ENCODE measurements around the gene KLF5.
A peak's percentile ranks its signal among the peaks of the same experiment; 100 is the strongest.
"Not testable (repeated sequence)": the region's sequence is repeated elsewhere in the genome, so short reads cannot be mapped to it uniquely, and the experiment has no call there.

The KLF5 gene

GRCh38 chr13:73081256-73081915 lies 22.6 kb downstream of the KLF5 start:
- DNase-seq (ENCODE audit: low read depth, low spot score): no peak
- peak overlapping the region; percentile 96 for H3K27ac ChIP-seq

- no peak for DNase-seq (ENCODE audit: low read depth, low spot score)
These were observed 23.7 kb downstream of the KLF5 start for GRCh38 chr13:73082471-73082870.

GRCh38 chr13:73082895-73083294 lies 24.1 kb downstream of the KLF5 start:
- DNase-seq (ENCODE audit: low read depth, low spot score): no peak
- H3K27ac ChIP-seq: peak overlapping the region; percentile 96

More at GRCh38 chr13:73082471-73082870, 23.7 kb downstream of the KLF5 start:
- H3K27ac ChIP-seq: peak overlapping the region; percentile 96

GRCh38 chr13:73088332-73088935 lies 29.6 kb downstream of the KLF5 start:
- no peak overlapping the region for H3K27ac ChIP-seq
- no peak for DNase-seq (ENCODE audit: low read depth, low spot score)

- peak overlapping the region; percentile 96 for H3K27ac ChIP-seq
These were observed 30.4 kb downstream of the KLF5 start for GRCh38 chr13:73089213-73089612.

GRCh38 chr13:73090116-73090822 lies 31.5 kb downstream of the KLF5 start:
- H3K27ac ChIP-seq: peak overlapping the region; percentile 96
- peak; percentile 81 for DNase-seq (ENCODE audit: low read depth, low spot score)

More at GRCh38 chr13:73089213-73089612, 30.4 kb downstream of the KLF5 start:
- no peak for DNase-seq (ENCODE audit: low read depth, low spot score)

- DNase-seq (ENCODE audit: low read depth, low spot score): no peak
- H3K27ac ChIP-seq: peak overlapping the region; percentile 96
These were observed 32.0 kb downstream of the KLF5 start for GRCh38 chr13:73090823-73091187.

GRCh38 chr13:73092829-73093228 lies 34.0 kb downstream of the KLF5 start:
- no peak overlapping the region for H3K27ac ChIP-seq
- DNase-seq (ENCODE audit: low read depth, low spot score): no peak

- H3K27ac ChIP-seq: peak overlapping the region; percentile 71
- DNase-seq (ENCODE audit: low read depth, low spot score): peak; percentile 50
These were observed 37.4 kb downstream of the KLF5 start for GRCh38 chr13:73096173-73096572.

- peak overlapping the region; percentile 71 for H3K27ac ChIP-seq
- DNase-seq (ENCODE audit: low read depth, low spot score): no peak
These were observed 37.8 kb downstream of the KLF5 start for GRCh38 chr13:73096638-73097037.

GRCh38 chr13:73100781-73101180 lies 42.0 kb downstream of the KLF5 start:
- not testable (repeated sequence) for DNase-seq (ENCODE audit: low read depth, low spot score); H3K27ac ChIP-seq

GRCh38 chr13:73101351-73102007 lies 42.7 kb downstream of the KLF5 start:
- DNase-seq (ENCODE audit: low read depth, low spot score): no peak

GRCh38 chr13:73103238-73103637 lies 44.4 kb downstream of the KLF5 start:
- DNase-seq (ENCODE audit: low read depth, low spot score): no peak
- no peak overlapping the region for H3K27ac ChIP-seq

More at GRCh38 chr13:73101351-73102007, 42.7 kb downstream of the KLF5 start:
- H3K27ac ChIP-seq: no peak overlapping the region

GRCh38 chr13:73106513-73107178 lies 47.8 kb downstream of the KLF5 start:
- DNase-seq (ENCODE audit: low read depth, low spot score): no peak
- peak overlapping the region; percentile 16 for H3K27ac ChIP-seq

- no peak for DNase-seq (ENCODE audit: low read depth, low spot score)
- peak overlapping the region; percentile 16 for H3K27ac ChIP-seq
These were observed 48.7 kb downstream of the KLF5 start for GRCh38 chr13:73107481-73107880.

GRCh38 chr13:73107970-73108369 lies 49.2 kb downstream of the KLF5 start:
- H3K27ac ChIP-seq: no peak overlapping the region
- no peak for DNase-seq (ENCODE audit: low read depth, low spot score)

GRCh38 chr13:73109288-73109899 lies 50.6 kb downstream of the KLF5 start:
- DNase-seq (ENCODE audit: low read depth, low spot score): no peak
- no peak overlapping the region for H3K27ac ChIP-seq

GRCh38 chr13:73109969-73110368 lies 51.2 kb downstream of the KLF5 start:
- H3K27ac ChIP-seq: no peak overlapping the region

GRCh38 chr13:73110814-73111213 lies 52.0 kb downstream of the KLF5 start:
- H3K27ac ChIP-seq: no peak overlapping the region

More at GRCh38 chr13:73109969-73110368, 51.2 kb downstream of the KLF5 start:
- no peak for DNase-seq (ENCODE audit: low read depth, low spot score)

GRCh38 chr13:73111331-73111730 lies 52.5 kb downstream of the KLF5 start:
- no peak for DNase-seq (ENCODE audit: low read depth, low spot score)
- no peak overlapping the region for H3K27ac ChIP-seq

More at GRCh38 chr13:73110814-73111213, 52.0 kb downstream of the KLF5 start:
- no peak for DNase-seq (ENCODE audit: low read depth, low spot score)
